SK-N-SH (cell line): ENCODE data around the gene MAML3. TPM values are rescaled to one million over a fixed set of nuclear protein-coding genes. Genes with fewer than 3 reads are reported as not detected.

Experiments used
- CTCF ChIA-PET: fragments of 300-600, 350-600 bp; formaldehyde crosslinking; extraction: SDS; loops from one replicate; lab custom pipeline; 2021; lab: Yijun Ruan, JAX
- POLR2A ChIA-PET: fragments of 350-600 bp; sonication (Branson Sonifier 250); formaldehyde crosslinking; extraction: SDS; loops from one replicate; lab custom pipeline; 2020; ENCODE audit warnings: antibody characterized with exemption, inconsistent platforms; lab: Yijun Ruan, JAX
- DNase-seq: peaks from one replicate; pipeline ENCODE4 v3.0.0; 2012
- H2AFZ ChIP-seq: fragments of 200-600 bp; sonication (generic); 2 replicates; pipeline ENCODE4 v1.8.1; 2016; ENCODE audit warnings: antibody characterized with exemption, mild to moderate bottlenecking, low read depth
- H3F3A ChIP-seq: fragments of 200-600 bp; sonication (generic); replicated peaks from 2 replicates; pipeline ENCODE3; 2016; ENCODE audit warnings: antibody characterized with exemption, mild to moderate bottlenecking; ENCODE audit not compliant: insufficient read depth
- H3K27ac ChIP-seq, 2 experiments: fragments of 200-500 bp in 1 of 2; fragments of 200-600 bp in 1 of 2; sonication (Bioruptor generic) in 1 of 2; sonication (generic), shearing (Covaris generic) in 1 of 2; 2 replicates each; pipeline versions ENCODE4 v1.5.1 to v1.6.1; 2014 to 2016; ENCODE audit warnings: low read depth in 2 of 2, inconsistent platforms in 1 of 2, low read length in 1 of 2, mild to moderate bottlenecking in 1 of 2, mixed read lengths in 1 of 2
- H3K27me3 ChIP-seq: fragments of 200-600 bp; sonication (generic), shearing (Covaris generic); 2 replicates; pipeline ENCODE4 v1.6.1; 2016; ENCODE audit warnings: mixed run types; ENCODE audit not compliant: insufficient read depth
- H3K36me3 ChIP-seq, 2 experiments: fragments of 200-500 bp in 1 of 2; fragments of 200-600 bp in 1 of 2; sonication (Bioruptor generic) in 1 of 2; sonication (generic) in 1 of 2; replicated peaks in 1 of 2; 2 replicates each; pipeline versions ENCODE3 to v1.5.1; 2014 to 2016; ENCODE audit warnings: low read length in 1 of 2, mild to moderate bottlenecking in 1 of 2; ENCODE audit not compliant: insufficient read depth in 2 of 2, control insufficient read depth in 1 of 2
- H3K4me1 ChIP-seq, 2 experiments: fragments of 200-500 bp in 1 of 2; fragments of 200-600 bp in 1 of 2; sonication (Bioruptor generic) in 1 of 2; sonication (generic), shearing (Covaris generic) in 1 of 2; 2 replicates each; pipeline versions ENCODE4 v1.5.1 to v1.6.1; 2014 to 2016; ENCODE audit warnings: low read depth in 1 of 2, low read length in 1 of 2, mixed run types in 1 of 2; ENCODE audit not compliant: insufficient read depth in 2 of 2, control insufficient read depth in 1 of 2
- H3K4me2 ChIP-seq: fragments of 200-600 bp; sonication (generic), shearing (Covaris generic); 2 replicates; pipeline ENCODE4 v1.6.1; 2017; ENCODE audit warnings: mixed run types
- H3K4me3 ChIP-seq, 2 experiments: fragments of 200-500 bp in 1 of 2; fragments of 200-600 bp in 1 of 2; sonication (Bioruptor generic) in 1 of 2; sonication (generic), shearing (Covaris generic) in 1 of 2; 2 replicates each; pipeline versions ENCODE4 v1.5.1 to v1.8.1; 2014 to 2016; ENCODE audit warnings: low read depth in 2 of 2, inconsistent platforms in 1 of 2, low read length in 1 of 2, mild to moderate bottlenecking in 1 of 2, mixed read lengths in 1 of 2, moderate library complexity in 1 of 2
- H3K79me2 ChIP-seq: fragments of 200-600 bp; sonication (generic); 2 replicates; pipeline ENCODE4 v1.8.1; 2017; ENCODE audit warnings: mild to moderate bottlenecking; ENCODE audit not compliant: insufficient read depth
- H3K9ac ChIP-seq: fragments of 200-600 bp; sonication (generic); 2 replicates; pipeline ENCODE4 v1.6.1; 2017; ENCODE audit warnings: mixed run types
- H3K9me2 ChIP-seq: fragments of 200-600 bp; sonication (generic); 2 replicates; pipeline ENCODE4 v1.6.1; 2017; ENCODE audit warnings: mixed run types
- H3K9me3 ChIP-seq: fragments of 200-600 bp; sonication (generic); 2 replicates; pipeline ENCODE4 v1.6.1; 2017; ENCODE audit warnings: mixed run types, mild to moderate bottlenecking, moderate library complexity
- H4K20me1 ChIP-seq: fragments of 200-600 bp; sonication (generic); 2 replicates; pipeline ENCODE4 v1.6.1; 2017; ENCODE audit warnings: mild to moderate bottlenecking, mixed run types; ENCODE audit not compliant: insufficient read depth
- EZH2phosphoT487 ChIP-seq: fragments of 200-600 bp; sonication (generic); IDR thresholded peaks from 2 replicates; pipeline ENCODE4 v1.6.1; 2017; ENCODE audit warnings: low read depth, mixed run types, mild to moderate bottlenecking, antibody characterized with exemption, moderate library complexity, borderline replicate concordance
- FOSL2 ChIP-seq: IDR thresholded peaks from 2 replicates; pipeline ENCODE4 v1.4.0; 2012; ENCODE audit warnings: low read depth, mild to moderate bottlenecking, moderate library complexity, borderline replicate concordance
- FOXJ3 ChIP-seq: sonication (generic); formaldehyde crosslinking; IDR thresholded peaks from 2 replicates; pipeline ENCODE4 v1.5.1; 2020; ENCODE audit warnings: mild to moderate bottlenecking, missing genetic modification reagents
- GATA2 ChIP-seq: sonication (generic); formaldehyde crosslinking; IDR thresholded peaks from 2 replicates; pipeline ENCODE4 v1.5.0; 2020; ENCODE audit warnings: mild to moderate bottlenecking, missing genetic modification reagents
- IRF3 ChIP-seq: fragments of 150-350 bp; IDR thresholded peaks from 2 replicates; pipeline ENCODE4 v1.6.1; 2016; ENCODE audit warnings: mild to moderate bottlenecking, low read depth, low read length
- MAX ChIP-seq: IDR thresholded peaks from 2 replicates; pipeline ENCODE4 v1.4.0; 2012; ENCODE audit warnings: low read depth
- MEF2A ChIP-seq: IDR thresholded peaks from 2 replicates; pipeline ENCODE4 v1.4.0; 2012; ENCODE audit warnings: low read depth, borderline replicate concordance
- MXI1 ChIP-seq: IDR thresholded peaks from 2 replicates; pipeline ENCODE4 v1.6.1; 2012; ENCODE audit warnings: mild to moderate bottlenecking, low read depth, low read length, improper control_type of control experiment
- NFIC ChIP-seq: IDR thresholded peaks from 2 replicates; pipeline ENCODE4 v1.4.0; 2012; ENCODE audit warnings: borderline replicate concordance
- NRF1 ChIP-seq: IDR thresholded peaks from 2 replicates; pipeline ENCODE4 v1.6.1; 2012; ENCODE audit warnings: low read depth, mild to moderate bottlenecking, low read length
- POLR2AphosphoS5 ChIP-seq: IDR thresholded peaks from 2 replicates; pipeline ENCODE4 v1.6.1; 2012; ENCODE audit warnings: low read depth, low read length
- RAD21 ChIP-seq: IDR thresholded peaks from 2 replicates; pipeline ENCODE4 v1.6.1; 2012; ENCODE audit warnings: mild to moderate bottlenecking, low read length
- RCOR1 ChIP-seq: fragments of 150-350 bp; IDR thresholded peaks from 2 replicates; pipeline ENCODE4 v1.6.1; 2017; ENCODE audit warnings: antibody characterized with exemption, low read length
- REST ChIP-seq: IDR thresholded peaks from 2 replicates; pipeline ENCODE4 v1.6.1; 2012; ENCODE audit warnings: mild to moderate bottlenecking, low read depth, low read length, moderate library complexity
- RFX5 ChIP-seq: IDR thresholded peaks from 2 replicates; pipeline ENCODE4 v1.6.1; 2012; ENCODE audit warnings: mild to moderate bottlenecking, improper control_type of control experiment, low read length
- RXRA ChIP-seq: IDR thresholded peaks from 2 replicates; pipeline ENCODE4 v1.4.0; 2012; ENCODE audit warnings: low read depth, mild to moderate bottlenecking, borderline replicate concordance
- TEAD4 ChIP-seq: IDR thresholded peaks from 2 replicates; pipeline ENCODE4 v1.4.0; 2012; ENCODE audit warnings: mild to moderate bottlenecking, borderline replicate concordance; ENCODE audit not compliant: insufficient read depth
- USF1 ChIP-seq: IDR thresholded peaks from 2 replicates; pipeline ENCODE4 v1.4.0; 2012; ENCODE audit warnings: low read depth, borderline replicate concordance
- WGBS: methylation state at CpG from one replicate; pipeline ENCODE4 v1.1.6; 2017; ENCODE audit warnings: low lambda C conversion rate; 5-methylcytosine and 5-hydroxymethylcytosine counted together
- polyA plus RNA-seq, 3 experiments: library from polyadenylated mRNA; depleted of rRNA; stranded (reverse); fragments of >200 nt; gene quantifications; 2 replicates each; pipeline ENCODE4 v1.2.3, GENCODE V29; 2012

The MAML3 gene
- polyA plus RNA-seq, 1 of the 3 experiments (the other 2 are of a cell fraction), result 5.3 TPM

- H4K20me1 ChIP-seq, result no peaks in the 10 kb centered on the region
- no peak for DNase-seq
These were observed 336.1 kb downstream of the MAML3 start for GRCh38 chr4:139817657-139818452.

More at GRCh38 chr4:139817657-139818452, 336.1 kb downstream of the MAML3 start:
- H2AFZ ChIP-seq, result no peak overlapping the region
- 100% methylated on average over 6 of the region's 6 CpGs for WGBS
- no peaks in the 10 kb centered on the region for H3K9me2 ChIP-seq
- no peaks in the 10 kb centered on the region for H3K27me3 ChIP-seq
- H3K27ac ChIP-seq, result peak overlapping the region in 1 of 2 experiments; percentile 47; a peak in 1 of 4 replicates
- peaks cover 18 to 38% of the 10 kb centered on the region in 2 experiments for H3K4me1 ChIP-seq
- H3K4me2 ChIP-seq, result no peak overlapping the region
- TF ChIP-seq POLR2AphosphoS5, result no peak
- no peak for TF ChIP-seq TEAD4
- no peak for TF ChIP-seq RAD21
- TF ChIP-seq MXI1, result no peak
- TF ChIP-seq GATA2 (CRISPR knock-in tag), result no peak
- no peak for TF ChIP-seq FOXJ3
- TF ChIP-seq REST, result no peak
- TF ChIP-seq RCOR1, result no peak
- no peak for TF ChIP-seq FOSL2
- no peak for TF ChIP-seq RFX5
- no peak for TF ChIP-seq RXRA
- no peak for TF ChIP-seq IRF3
- TF ChIP-seq NFIC, result no peak
- TF ChIP-seq NRF1, result no peak
- TF ChIP-seq EZH2phosphoT487, result no peak
- no peak for TF ChIP-seq MEF2A
- TF ChIP-seq USF1, result no peak
- TF ChIP-seq MAX, result no peak
- ChIA-PET CTCF (interaction anchor here (1.2 kb wide), 1 partner anchor 56 kb away, joined by 3 read pairs; no protein-coding TSS in a partner anchor), POLR2A (no interaction called here)
- H3K9ac ChIP-seq, result no peak overlapping the region
- H3F3A ChIP-seq, result peaks cover 6% of the 10 kb centered on the region
- H3K9me3 ChIP-seq, result no peaks in the 10 kb centered on the region
- no peak overlapping the region; a peak in 1 of 4 replicates for H3K4me3 ChIP-seq
- H3K36me3 ChIP-seq, result peaks cover 0 to 2% of the 10 kb centered on the region in 2 experiments
- H3K79me2 ChIP-seq, result no peaks in the 10 kb centered on the region
